Vein endothelial cell (primary cell): ENCODE data around the gene BTRC. TPM values are rescaled to one million over a fixed set of nuclear protein-coding genes. Genes with fewer than 3 reads are reported as not detected.
A peak's percentile ranks its signal among the peaks of the same experiment; 100 is the strongest.

Experiments
- small RNA-seq: library from RNA; depleted of rRNA; stranded (forward); fragments of <200 nt; gene quantifications from one replicate; pipeline ENCODE3, GENCODE V24; 2012
- total RNA-seq: library from RNA; depleted of rRNA; stranded (reverse); fragments of >200 nt; gene quantifications from 2 replicates; pipeline ENCODE4 v1.2.3, GENCODE V29; 2012

BTRC gene
- total RNA-seq: 10.5 and 13.8 TPM in 2 replicates

GRCh38 chr10:101353692-101354327, at the start of gene BTRC:
TSS of gene BTRC (plus strand) at chr10:101354165. CDS start at chr10:101354181, 16 bp downstream.

GRCh38 chr10:101587725-101588653, 234.0 kb downstream of the BTRC start, which contains the start of the genes DPCD and POLL:
TSS of gene DPCD (plus strand) at chr10:101588321. CDS start at chr10:101588337, 16 bp downstream.
TSS of gene POLL (minus strand) at chr10:101588257. CDS start at chr10:101587360, 897 bp downstream.

Small RNA genes within 50 kb of the gene (small RNA-seq; reads per million reads assigned to genes)
- gene MIR3158-1: 2.8 reads per million, percentile 86 among the genes with 10 or more reads in this experiment
- 3.3 reads per million, percentile 88 among the genes with 10 or more reads in this experiment for gene RNU2-43P
- 32.4 reads per million, percentile 98 among the genes with 10 or more reads in this experiment for gene RNU2-59P

Other genes starting within 250 kb of the BTRC start
- gene TLX1, start 222.9 kb upstream of the BTRC start, total RNA-seq: not detected in 2 replicates
- not detected in 2 replicates for gene LBX1, start 124.7 kb upstream of the BTRC start, total RNA-seq
- gene POLL, start 234.1 kb downstream of the BTRC start, total RNA-seq: 14.0 and 16.7 TPM in 2 replicates
- 25.2 and 29.4 TPM in 2 replicates for gene DPCD, start 234.2 kb downstream of the BTRC start, total RNA-seq